Middle frontal gyrus (tissue), 1 donor: ENCODE measurements around the gene ERG.

Experiments
- DNase-seq: peaks from one replicate; pipeline ENCODE4 v3.0.0-alpha.2; 2015; ENCODE audit warnings: low spot score; ENCODE audit errors: extremely low spot score

The ERG gene

DNA sequence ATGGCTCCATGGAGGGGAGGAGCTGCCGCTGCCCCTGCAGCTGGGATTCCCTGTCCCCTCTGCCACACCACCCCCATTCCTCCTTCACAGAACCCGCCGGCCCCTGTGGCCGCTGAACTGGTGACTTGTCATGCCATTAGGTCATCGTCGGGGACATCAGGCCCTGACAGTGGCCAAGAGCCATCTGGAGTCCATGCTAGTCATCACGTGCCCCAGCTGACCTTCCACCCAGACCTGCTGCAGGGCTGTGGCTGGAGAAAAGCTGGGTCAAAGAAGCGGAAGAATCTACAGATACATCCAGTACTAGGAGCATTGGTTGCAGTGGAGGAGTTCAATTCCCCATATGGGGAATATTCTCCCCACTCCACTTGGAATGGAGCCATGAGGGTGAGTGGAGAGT is 163.4 kb downstream of the ERG start:
- no peak for DNase-seq

DNA sequence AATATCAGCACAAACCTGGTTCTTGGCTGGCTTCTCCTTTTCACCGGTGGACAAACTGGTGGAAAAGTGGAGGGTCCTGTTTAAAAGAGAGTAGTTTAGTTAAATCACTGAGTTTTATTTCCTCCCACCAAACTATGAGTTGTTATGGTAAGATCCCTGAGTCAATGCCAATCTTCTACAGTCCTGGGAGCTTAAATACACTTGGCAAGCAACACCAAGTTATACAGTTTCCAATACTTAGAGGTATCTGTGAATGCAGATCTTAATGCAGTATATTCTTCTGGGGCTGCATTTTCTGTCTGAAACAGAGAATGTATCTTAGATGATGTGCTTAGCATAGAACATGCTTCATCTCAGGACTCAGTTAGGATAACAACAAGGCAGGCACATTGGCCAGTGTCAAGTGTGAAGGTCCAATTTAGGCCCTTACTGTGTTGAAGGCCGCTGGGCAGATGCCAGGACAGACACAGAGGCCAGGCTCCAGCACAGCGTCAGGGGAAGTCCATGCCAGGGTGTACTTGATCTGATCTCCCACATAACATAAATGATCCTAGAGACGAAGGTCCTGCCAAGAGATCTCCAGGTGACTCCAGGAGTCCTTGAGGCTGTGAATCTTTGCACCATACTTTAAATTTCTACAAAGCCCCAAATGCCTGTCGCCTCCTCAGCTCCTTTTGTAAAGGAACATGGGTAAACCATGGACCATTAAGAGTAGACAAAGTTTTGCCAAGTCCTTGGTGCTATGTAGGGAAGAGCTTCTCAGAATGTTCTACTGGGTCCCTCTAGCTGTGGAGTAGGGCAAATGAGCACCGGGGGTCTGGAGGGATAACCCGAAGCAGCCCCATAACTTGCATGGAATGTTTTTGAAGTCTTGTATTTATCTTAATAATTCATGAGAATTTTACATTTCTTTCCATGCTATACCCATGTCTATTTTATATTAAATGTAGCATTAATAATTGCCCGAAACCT is 164.7 kb downstream of the ERG start:
- no peak for DNase-seq

DNA sequence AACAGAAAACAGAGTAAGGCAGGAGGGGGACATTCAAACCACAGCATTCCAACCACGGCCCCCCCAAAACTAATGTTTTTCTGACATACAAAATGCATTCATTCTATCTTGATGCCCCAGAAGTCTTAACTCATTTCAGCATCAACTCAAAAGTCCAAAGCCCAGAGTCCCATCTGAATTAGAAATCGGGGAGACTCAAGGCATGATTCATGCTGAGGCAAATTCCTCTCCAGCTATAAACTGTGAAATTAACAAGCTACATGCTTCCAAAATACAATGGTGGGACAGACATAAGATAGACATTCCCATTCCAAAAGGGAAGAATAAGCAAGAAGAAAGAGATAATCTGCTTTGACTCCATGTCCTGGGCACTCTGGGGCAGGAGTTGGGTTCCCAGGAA is 167.6 kb downstream of the ERG start:
- DNase-seq = no peak
